AG04450 (cell line): ENCODE data around the gene ALOX5. TPM values are rescaled to one million over a fixed set of nuclear protein-coding genes. Genes with fewer than 3 reads are reported as not detected.
"Not testable (repeated sequence)": the region's sequence is repeated elsewhere in the genome, so short reads cannot be mapped to it uniquely, and the experiment has no call there.

ENCODE experiments used
- CTCF ChIA-PET: fragments of 300-600, 350-600 bp; formaldehyde crosslinking; extraction: SDS; loops from one replicate; lab custom pipeline; 2022; ENCODE audit warnings: antibody characterized with exemption, inconsistent platforms; lab: Charles Lee
- POLR2A ChIA-PET: fragments of 350-600 bp; formaldehyde crosslinking; extraction: SDS; loops from one replicate; lab custom pipeline; 2021; ENCODE audit warnings: antibody characterized with exemption, inconsistent platforms; lab: Yijun Ruan, JAX
- DNase-seq: peaks from one replicate; pipeline ENCODE4 v3.0.0-alpha.2; 2011; ENCODE audit warnings: low read depth, low spot score
- H3K27ac ChIP-seq: one replicate; pipeline ENCODE4 v1.5.1; 2012; ENCODE audit warnings: low read depth, low read length, control low read depth
- H3K27me3 ChIP-seq: one replicate; pipeline ENCODE4 v1.6.0; 2012; ENCODE audit warnings: low read length; ENCODE audit not compliant: control insufficient read depth, insufficient read depth
- H3K4me3 ChIP-seq: 2 replicates; pipeline ENCODE4 v1.5.1; 2011; ENCODE audit warnings: mild to moderate bottlenecking, low read depth, low read length, control low read depth
- H3K9me3 ChIP-seq: 2 replicates; pipeline ENCODE4 v1.5.1; 2012; ENCODE audit warnings: low read length; ENCODE audit not compliant: control insufficient read depth, insufficient read depth
- CTCF ChIP-seq: IDR thresholded peaks from 2 replicates; pipeline ENCODE4 v1.5.1; 2011; ENCODE audit warnings: low read depth, low read length, control low read depth, inconsistent platforms
- polyA plus RNA-seq: library from polyadenylated mRNA; depleted of rRNA; stranded (reverse); fragments of >200 nt; gene quantifications from 2 replicates; pipeline ENCODE4 v1.2.3, GENCODE V29; 2011

ALOX5 gene
- polyA plus RNA-seq, 1 experiment, result not detected

GRCh38 chr10:45383682-45384330, 9.8 kb downstream of the ALOX5 start:
- CTCF ChIA-PET, result no interaction called here
- Histone ChIP-seq H3K27ac (no peak overlapping the region), H3K4me3 (no peak overlapping the region), H3K9me3 (no peaks in the 10 kb centered on the region), H3K27me3 (no peaks in the 10 kb centered on the region)
- no peak for TF ChIP-seq CTCF
- no peak for DNase-seq
- POLR2A ChIA-PET, result no interaction called here

- no peak for TF ChIP-seq CTCF
- Histone ChIP-seq H3K9me3 (no peaks in the 10 kb centered on the region), H3K27ac (no peak overlapping the region), H3K27me3 (no peaks in the 10 kb centered on the region), H3K4me3 (no peak overlapping the region)
- POLR2A ChIA-PET, result no interaction called here
- DNase-seq, result no peak
- CTCF ChIA-PET, result interaction anchor here (1.4 kb wide), 1 partner anchor 136 kb away, joined by 3 read pairs; no protein-coding TSS in a partner anchor
Observed at GRCh38 chr10:45386657-45387056, 12.6 kb downstream of the ALOX5 start.

GRCh38 chr10:45387096-45387893, 13.3 kb downstream of the ALOX5 start:
- H3K4me3 ChIP-seq, result no peak overlapping the region
- H3K27ac ChIP-seq, result no peak overlapping the region
- DNase-seq, result no peak
- H3K27me3 ChIP-seq, result no peaks in the 10 kb centered on the region
- ChIA-PET CTCF (no interaction called here), POLR2A (no interaction called here)
- H3K9me3 ChIP-seq, result no peaks in the 10 kb centered on the region
- no peak for TF ChIP-seq CTCF

- H3K9me3 ChIP-seq, CTCF ChIA-PET, H3K4me3 ChIP-seq, DNase-seq, POLR2A ChIA-PET, H3K27ac ChIP-seq, H3K27me3 ChIP-seq: not testable (repeated sequence)
Observed at GRCh38 chr10:45389671-45390070, 15.7 kb downstream of the ALOX5 start.

GRCh38 chr10:45391636-45392035, 17.6 kb downstream of the ALOX5 start:
- POLR2A ChIA-PET, DNase-seq, H3K9me3 ChIP-seq, H3K4me3 ChIP-seq, H3K27me3 ChIP-seq, H3K27ac ChIP-seq, CTCF ChIA-PET: not testable (repeated sequence)

GRCh38 chr10:45395554-45395953, 21.5 kb downstream of the ALOX5 start:
- no peak overlapping the region for H3K27ac ChIP-seq
- POLR2A ChIA-PET, result no interaction called here
- CTCF ChIA-PET, result no interaction called here

More at GRCh38 chr10:45395554-45395953, 21.5 kb downstream of the ALOX5 start:
- H3K27me3 ChIP-seq, result no peaks in the 10 kb centered on the region
- no peaks in the 10 kb centered on the region for H3K9me3 ChIP-seq
- H3K4me3 ChIP-seq, result no peak overlapping the region
- no peak for TF ChIP-seq CTCF
- no peak for DNase-seq
